Fibroblast of villous mesenchyme (primary cell): ENCODE results near the gene KLHDC7B. TPM values are rescaled to one million over a fixed set of nuclear protein-coding genes. Genes with fewer than 3 reads are reported as not detected.

ENCODE experiments used
- DNase-seq: peaks from one replicate; pipeline ENCODE4 v3.0.0-alpha.2; 2010; ENCODE audit warnings: low read depth
- H3K4me3 ChIP-seq: 2 replicates; pipeline ENCODE4 v1.5.1; 2011; ENCODE audit warnings: low read depth, mild to moderate bottlenecking, low read length
- total RNA-seq: library from RNA; depleted of rRNA; stranded (reverse); fragments of >200 nt; gene quantifications from 2 replicates; pipeline ENCODE4 v1.2.3, GENCODE V29; 2012
- TF ChIP-seq, protein P1 (sequence below): IDR thresholded peaks from 2 replicates; pipeline ENCODE4 v1.5.1; 2012; ENCODE audit warnings: low read depth, mild to moderate bottlenecking, low read length; ENCODE audit not compliant: insufficient read depth

The KLHDC7B gene
- total RNA-seq, 1 donor: not detected

DNA sequence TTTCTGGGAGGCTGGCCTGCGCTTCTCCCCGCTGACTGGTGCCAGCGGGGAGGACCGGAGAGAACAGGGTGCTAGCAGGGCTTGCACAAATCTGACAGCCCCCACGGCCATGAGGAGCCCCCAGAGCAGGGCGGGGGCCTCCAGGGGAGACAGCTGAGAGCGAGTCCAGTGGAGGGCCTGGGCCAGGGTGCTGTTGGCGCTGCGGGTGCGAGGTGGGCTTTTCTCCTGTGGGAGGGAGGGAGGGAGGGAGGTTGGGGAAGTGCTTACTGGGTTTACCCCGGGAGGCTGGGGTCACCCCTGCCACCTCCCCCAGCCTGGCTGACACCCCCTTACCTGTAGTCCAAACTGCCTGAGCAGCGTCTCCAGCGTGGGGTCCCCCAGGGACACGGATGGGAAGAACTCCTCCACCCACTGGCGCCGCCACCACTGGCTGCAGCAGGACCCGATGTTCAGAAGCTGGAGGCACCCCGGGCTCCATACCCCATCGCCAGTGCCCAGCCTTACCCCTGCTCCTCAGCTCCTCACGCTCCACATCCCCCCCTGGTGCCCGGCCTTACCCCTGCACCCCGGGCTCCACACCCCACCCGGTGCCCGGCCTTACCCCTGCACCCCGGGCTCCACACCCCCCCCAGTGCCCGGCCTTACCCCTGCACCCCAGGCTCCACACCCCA is 42.1 kb upstream of the KLHDC7B start:
- DNase-seq: no peak
- TF ChIP-seq, protein P1, sequence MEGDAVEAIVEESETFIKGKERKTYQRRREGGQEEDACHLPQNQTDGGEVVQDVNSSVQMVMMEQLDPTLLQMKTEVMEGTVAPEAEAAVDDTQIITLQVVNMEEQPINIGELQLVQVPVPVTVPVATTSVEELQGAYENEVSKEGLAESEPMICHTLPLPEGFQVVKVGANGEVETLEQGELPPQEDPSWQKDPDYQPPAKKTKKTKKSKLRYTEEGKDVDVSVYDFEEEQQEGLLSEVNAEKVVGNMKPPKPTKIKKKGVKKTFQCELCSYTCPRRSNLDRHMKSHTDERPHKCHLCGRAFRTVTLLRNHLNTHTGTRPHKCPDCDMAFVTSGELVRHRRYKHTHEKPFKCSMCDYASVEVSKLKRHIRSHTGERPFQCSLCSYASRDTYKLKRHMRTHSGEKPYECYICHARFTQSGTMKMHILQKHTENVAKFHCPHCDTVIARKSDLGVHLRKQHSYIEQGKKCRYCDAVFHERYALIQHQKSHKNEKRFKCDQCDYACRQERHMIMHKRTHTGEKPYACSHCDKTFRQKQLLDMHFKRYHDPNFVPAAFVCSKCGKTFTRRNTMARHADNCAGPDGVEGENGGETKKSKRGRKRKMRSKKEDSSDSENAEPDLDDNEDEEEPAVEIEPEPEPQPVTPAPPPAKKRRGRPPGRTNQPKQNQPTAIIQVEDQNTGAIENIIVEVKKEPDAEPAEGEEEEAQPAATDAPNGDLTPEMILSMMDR: peak; percentile 3
- H3K4me3 ChIP-seq: no peak overlapping the region

DNA sequence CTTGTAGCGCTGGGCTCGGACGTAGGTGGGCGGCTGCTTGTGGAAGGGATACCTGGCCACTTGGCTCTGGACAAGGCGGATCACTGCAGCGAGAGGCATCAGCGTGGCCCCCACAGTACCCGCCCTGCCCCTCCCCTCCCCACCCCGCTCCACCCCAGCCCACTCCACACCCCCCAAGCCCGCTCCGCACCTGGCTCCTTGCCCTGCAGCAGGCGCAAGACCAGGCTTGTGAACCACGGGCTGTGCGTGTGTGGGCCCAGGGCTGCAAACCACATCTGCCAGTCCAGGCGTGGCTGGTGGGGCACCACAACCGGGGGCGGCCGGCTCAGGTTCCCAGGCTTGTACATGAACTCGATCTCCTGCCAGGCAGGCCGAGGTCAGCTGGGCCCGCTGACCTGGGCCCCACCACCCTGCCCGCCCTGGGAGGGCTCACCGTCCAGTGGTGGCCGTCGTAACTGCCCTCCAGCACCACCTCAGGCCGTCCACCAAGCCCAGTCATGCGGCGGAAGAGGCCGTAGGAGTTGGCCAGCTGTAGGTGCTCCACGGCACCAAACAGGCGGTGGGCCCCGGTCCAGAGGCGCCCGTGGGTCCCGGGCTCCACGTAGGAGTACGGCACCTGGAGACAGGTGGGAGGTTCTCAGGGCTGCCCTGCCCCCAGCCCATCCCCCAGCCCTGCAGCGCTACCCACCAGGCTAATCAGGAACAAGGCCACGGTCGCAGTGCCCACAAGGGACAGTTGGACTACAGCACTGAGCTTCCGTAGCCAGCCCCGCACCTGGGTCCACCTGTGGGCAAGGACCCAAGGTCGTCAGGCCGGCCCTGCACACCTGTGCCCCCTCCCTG is 41.1 kb upstream of the KLHDC7B start:
- no peak for DNase-seq
- TF ChIP-seq, protein P1: no peak
- H3K4me3 ChIP-seq: no peak overlapping the region

DNA sequence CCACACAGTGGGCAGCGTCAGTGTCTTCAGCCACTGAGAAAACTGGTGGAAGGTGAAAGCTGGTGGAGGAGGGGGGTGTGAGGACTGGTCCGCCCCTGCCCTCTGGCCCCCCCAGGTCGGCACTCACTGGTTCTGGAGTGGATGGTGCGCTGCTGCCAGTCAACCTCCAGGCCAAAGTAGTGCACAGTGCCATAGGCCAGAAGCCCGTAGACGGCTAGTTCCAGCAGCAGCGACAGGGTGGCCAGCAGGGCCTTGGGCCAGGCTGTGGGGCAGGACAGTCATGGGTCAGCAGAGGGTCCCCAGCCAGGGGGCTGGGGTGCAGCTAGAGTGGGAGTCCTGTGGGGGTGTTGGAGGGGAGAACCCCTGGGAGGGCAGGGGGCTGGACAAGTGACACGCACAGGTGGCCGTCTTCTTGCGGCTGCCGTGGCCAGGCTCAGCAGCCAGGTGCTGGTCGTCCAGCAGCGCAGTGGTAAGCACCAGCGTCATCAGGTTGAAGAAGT is 40.4 kb upstream of the KLHDC7B start:
- no peak for DNase-seq
- H3K4me3 ChIP-seq: no peak overlapping the region
- TF ChIP-seq, protein P1: no peak

DNA sequence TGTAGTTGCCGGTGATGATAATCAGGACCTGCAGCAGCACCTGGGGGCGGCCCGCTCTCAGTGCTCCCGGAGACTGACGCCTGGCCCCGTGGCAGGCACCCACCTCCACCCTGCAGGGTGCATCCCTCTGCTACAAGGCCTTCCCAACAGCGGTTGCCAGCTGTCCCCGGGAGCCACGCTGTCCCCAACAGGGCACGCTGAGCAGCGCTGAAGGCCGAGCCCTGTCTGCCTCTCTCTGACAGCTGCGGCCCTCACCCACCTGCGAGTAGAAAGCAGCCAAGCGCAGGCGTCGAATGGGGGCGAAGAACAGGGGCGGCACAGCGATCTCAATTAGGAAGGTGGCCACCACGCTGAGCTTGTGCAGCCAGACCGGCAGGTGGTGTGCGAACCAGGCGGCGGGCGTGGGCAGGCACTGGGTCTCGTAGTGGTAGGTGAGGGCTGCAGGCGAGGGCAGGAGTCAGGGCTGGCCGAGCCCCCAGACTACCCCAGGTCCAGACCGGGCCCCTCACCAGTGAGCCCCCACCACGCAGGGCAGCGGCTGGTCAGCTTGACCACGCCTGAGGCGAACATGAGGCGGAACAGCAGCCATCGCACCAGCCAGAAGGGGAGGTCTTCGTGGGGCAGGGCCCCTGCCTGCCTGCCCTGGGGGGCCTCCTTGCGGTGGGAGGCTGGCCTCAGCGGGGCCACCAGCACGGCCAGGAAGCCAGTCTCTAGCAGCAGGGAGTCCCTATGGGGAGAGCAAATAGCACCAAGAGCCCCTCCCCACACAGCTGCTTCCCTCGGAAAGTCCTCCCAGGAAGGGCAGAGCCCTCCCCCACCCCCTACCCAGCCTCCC is 39.7 kb upstream of the KLHDC7B start:
- TF ChIP-seq, protein P1: no peak

DNA sequence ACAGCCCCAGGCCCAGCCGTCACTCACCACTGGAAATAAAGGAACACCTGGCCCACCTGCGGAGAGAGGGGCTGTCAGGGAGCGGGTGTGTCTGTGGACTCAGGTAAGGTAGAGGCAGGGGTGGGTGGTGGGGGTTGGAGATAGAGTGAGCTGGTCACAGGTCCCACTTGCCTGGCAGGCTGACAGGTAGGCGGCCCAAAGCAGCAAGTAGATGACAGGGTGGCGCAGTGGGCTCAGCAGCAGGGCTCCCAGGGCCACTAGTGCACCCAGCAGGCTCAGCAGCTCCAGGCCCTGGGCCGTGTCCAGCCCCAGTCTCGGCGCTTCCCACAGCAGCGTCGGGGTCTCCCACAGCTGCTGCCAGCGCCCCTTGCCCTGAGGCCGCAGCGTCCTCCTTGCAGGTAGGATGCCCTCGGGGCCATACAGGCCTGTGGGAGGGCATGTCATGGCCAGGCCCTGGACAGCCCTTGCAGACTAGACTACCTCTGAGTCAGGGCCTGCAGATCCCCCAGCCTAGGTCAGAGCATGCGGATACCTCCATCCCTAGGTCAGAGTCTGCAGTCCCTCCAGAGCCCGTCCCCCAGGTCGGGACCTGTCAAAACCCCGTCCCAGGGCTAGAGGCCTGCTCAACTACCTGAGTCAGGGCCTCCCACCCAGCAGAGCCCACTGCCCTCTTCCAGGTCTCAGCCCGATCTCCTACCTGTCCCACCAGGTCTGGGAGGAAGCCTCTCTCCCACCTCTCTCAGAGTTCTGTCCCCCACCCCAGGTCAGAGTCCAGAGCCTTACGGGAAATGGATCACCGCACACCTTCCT is 38.9 kb upstream of the KLHDC7B start:
- no peak for DNase-seq
- H3K4me3 ChIP-seq: peak overlapping the region; percentile 91
- TF ChIP-seq, protein P1: no peak

More for the DNA sequence above, 39.7 kb upstream of the KLHDC7B start:
- peak overlapping the region; percentile 91 for H3K4me3 ChIP-seq
- DNase-seq: no peak
